K562 treated with DMSO at 1 percent for 48 hours (cell line): ENCODE results near the gene NPVF. TPM values are rescaled to one million over a fixed set of nuclear protein-coding genes. Genes with fewer than 3 reads are reported as not detected.

Experiments used
- total RNA-seq: library from RNA; unstranded; fragments of 300-600 nt; gene quantifications from 2 replicates; pipeline ENCODE4 v1.2.3, GENCODE V29; 2022; ENCODE audit warnings: low replicate concordance; ENCODE audit errors: extremely low read depth

The NPVF gene
- not detected in 2 replicates for total RNA-seq

GRCh38 chr7:25228386-25228785, at the start of gene NPVF:
Gene NPVF, minus strand, starts transcription at chr7:25228486. Its CDS starts 47 bp downstream, at chr7:25228439.

Other genes starting within 250 kb of the NPVF start
- gene OSBPL3, start 248.3 kb downstream of the NPVF start, total RNA-seq = not detected in 2 replicates
- not detected in 2 replicates for gene CYCS, start 103.2 kb downstream of the NPVF start, total RNA-seq